Measurements from ENCODE around the gene NKX3-2.

NKX3-2 gene

DNA sequence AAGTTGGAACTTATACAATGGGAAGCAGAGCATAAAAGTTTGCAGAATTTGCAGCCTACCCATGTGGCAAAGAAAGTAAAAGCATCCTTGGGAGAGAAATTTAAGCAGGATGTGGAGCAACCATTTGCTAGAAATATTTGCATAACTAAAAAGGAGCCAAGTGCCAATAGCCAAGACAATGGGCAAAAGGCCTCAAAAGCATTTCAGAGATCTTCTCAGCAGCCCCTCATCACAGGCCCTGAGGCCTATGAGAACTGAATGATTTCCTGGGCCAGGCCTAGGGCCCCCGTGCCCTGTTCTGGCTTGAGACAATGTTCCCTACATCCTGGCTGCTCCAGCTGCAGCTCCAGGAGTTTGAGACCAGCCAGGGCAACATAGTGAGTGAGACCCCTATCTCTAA, 34.9 kb downstream of the NKX3-2 start:
- Histone ChIP-seq H3K9me3 (ENCODE audit: insufficient read depth, low read depth, low read length) (no peaks in the 10 kb centered on the region), H3K4me3 (ENCODE audit: low read length, poor library complexity, severe bottlenecking) (no peak overlapping the region), H2AFZ (ENCODE audit: low read length) (no peak overlapping the region), H3F3A (ENCODE audit: low read depth) (no peaks in the 10 kb centered on the region), H3K27me3 (ENCODE audit: insufficient read depth, low read length, poor library complexity, severe bottlenecking) (no peaks in the 10 kb centered on the region), H3K9me2 (replicated peaks; ENCODE audit: low read depth, low read length) (no peaks in the 10 kb centered on the region), H4K20me1 (ENCODE audit: insufficient read depth, low read length, poor library complexity, severe bottlenecking) (no peaks in the 10 kb centered on the region), H3K4me1 (ENCODE audit: insufficient read depth, low read length, poor library complexity, severe bottlenecking) (peaks cover 5% of the 10 kb centered on the region), H3K79me2 (ENCODE audit: insufficient read depth, low read length) (no peaks in the 10 kb centered on the region), H3K4me2 (ENCODE audit: low read depth, low read length, poor library complexity, severe bottlenecking) (no peak overlapping the region), H3K36me3 (ENCODE audit: insufficient read depth, low read length) (no peaks in the 10 kb centered on the region), H3K9ac (ENCODE audit: low read depth, low read length, poor library complexity, severe bottlenecking) (no peak overlapping the region)
- no peak for TF ChIP-seq EZH2phosphoT487 (IDR thresholded peaks at IDR 0.05; ENCODE audit: borderline replicate concordance)
- TF ChIP-seq, protein P1, sequence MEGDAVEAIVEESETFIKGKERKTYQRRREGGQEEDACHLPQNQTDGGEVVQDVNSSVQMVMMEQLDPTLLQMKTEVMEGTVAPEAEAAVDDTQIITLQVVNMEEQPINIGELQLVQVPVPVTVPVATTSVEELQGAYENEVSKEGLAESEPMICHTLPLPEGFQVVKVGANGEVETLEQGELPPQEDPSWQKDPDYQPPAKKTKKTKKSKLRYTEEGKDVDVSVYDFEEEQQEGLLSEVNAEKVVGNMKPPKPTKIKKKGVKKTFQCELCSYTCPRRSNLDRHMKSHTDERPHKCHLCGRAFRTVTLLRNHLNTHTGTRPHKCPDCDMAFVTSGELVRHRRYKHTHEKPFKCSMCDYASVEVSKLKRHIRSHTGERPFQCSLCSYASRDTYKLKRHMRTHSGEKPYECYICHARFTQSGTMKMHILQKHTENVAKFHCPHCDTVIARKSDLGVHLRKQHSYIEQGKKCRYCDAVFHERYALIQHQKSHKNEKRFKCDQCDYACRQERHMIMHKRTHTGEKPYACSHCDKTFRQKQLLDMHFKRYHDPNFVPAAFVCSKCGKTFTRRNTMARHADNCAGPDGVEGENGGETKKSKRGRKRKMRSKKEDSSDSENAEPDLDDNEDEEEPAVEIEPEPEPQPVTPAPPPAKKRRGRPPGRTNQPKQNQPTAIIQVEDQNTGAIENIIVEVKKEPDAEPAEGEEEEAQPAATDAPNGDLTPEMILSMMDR (conservative IDR thresholded peaks at IDR 0.05; ENCODE audit: low read length): no peak

DNA sequence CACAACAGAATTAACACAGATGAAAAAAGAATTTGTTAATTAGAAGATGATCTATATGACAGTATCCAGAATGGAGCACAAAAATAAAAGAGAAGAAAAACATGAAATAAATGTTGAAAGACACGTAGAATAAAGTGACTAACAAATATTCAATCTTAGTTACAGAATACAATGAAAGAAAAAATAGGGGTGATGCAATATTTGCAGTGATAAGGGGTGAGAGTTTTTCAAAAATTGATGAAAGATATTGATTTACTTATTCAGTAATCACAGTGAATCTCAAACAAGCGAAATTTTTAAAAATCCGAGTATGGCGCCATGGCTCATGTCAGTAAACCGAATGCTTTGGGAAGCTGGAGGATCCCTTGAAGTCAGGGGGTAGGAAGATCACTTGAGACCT, 39.9 kb downstream of the NKX3-2 start:
- Histone ChIP-seq H3K36me3 (ENCODE audit: insufficient read depth, low read length) (no peaks in the 10 kb centered on the region), H3K9ac (ENCODE audit: low read depth, low read length, poor library complexity, severe bottlenecking) (no peak overlapping the region), H3F3A (ENCODE audit: low read depth) (no peaks in the 10 kb centered on the region), H4K20me1 (ENCODE audit: insufficient read depth, low read length, poor library complexity, severe bottlenecking) (no peaks in the 10 kb centered on the region), H3K79me2 (ENCODE audit: insufficient read depth, low read length) (no peaks in the 10 kb centered on the region), H2AFZ (ENCODE audit: low read length) (no peak overlapping the region), H3K4me1 (ENCODE audit: insufficient read depth, low read length, poor library complexity, severe bottlenecking) (peaks cover 5% of the 10 kb centered on the region), H3K9me2 (replicated peaks; ENCODE audit: low read depth, low read length) (no peaks in the 10 kb centered on the region), H3K9me3 (ENCODE audit: insufficient read depth, low read depth, low read length) (no peaks in the 10 kb centered on the region), H3K4me3 (ENCODE audit: low read length, poor library complexity, severe bottlenecking) (no peak overlapping the region), H3K4me2 (ENCODE audit: low read depth, low read length, poor library complexity, severe bottlenecking) (no peak overlapping the region), H3K27me3 (ENCODE audit: insufficient read depth, low read length, poor library complexity, severe bottlenecking) (no peaks in the 10 kb centered on the region)
- TF ChIP-seq EZH2phosphoT487 (IDR thresholded peaks at IDR 0.05; ENCODE audit: borderline replicate concordance): no peak
- TF ChIP-seq, protein P1 (conservative IDR thresholded peaks at IDR 0.05; ENCODE audit: low read length): no peak

DNA sequence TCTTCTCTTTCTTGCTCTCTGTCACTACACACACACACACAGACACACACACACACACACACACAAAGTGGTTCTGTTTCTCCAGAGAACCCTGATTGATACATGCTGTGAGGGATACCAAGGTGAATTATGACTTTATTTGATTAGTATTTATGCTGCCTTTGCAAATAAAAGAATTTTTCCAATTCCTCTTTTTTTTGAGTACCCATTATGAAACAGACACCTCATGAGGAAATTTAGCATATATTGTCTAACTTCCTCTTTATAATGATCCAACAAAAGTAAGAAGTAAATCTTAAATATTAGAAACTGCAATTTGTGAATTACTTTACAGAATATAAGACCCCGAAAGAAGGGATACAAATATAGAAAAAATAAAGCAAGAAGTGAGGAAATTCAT, 45.8 kb downstream of the NKX3-2 start:
- H2AFZ ChIP-seq (ENCODE audit: low read length): no peak overlapping the region
- peaks cover 2% of the 10 kb centered on the region; the same call in 1 of the 2 replicates for H3F3A ChIP-seq (ENCODE audit: low read depth)
- no peaks in the 10 kb centered on the region for H3K36me3 ChIP-seq (ENCODE audit: insufficient read depth, low read length)
- peaks cover 9% of the 10 kb centered on the region for H3K4me1 ChIP-seq (ENCODE audit: insufficient read depth, low read length, poor library complexity, severe bottlenecking)
- H3K4me2 ChIP-seq (ENCODE audit: low read depth, low read length, poor library complexity, severe bottlenecking): no peak overlapping the region
- TF ChIP-seq EZH2phosphoT487 (IDR thresholded peaks at IDR 0.05; ENCODE audit: borderline replicate concordance): no peak
- TF ChIP-seq, protein P1 (conservative IDR thresholded peaks at IDR 0.05; ENCODE audit: low read length): no peak
- H3K79me2 ChIP-seq (ENCODE audit: insufficient read depth, low read length): no peaks in the 10 kb centered on the region
- H4K20me1 ChIP-seq (ENCODE audit: insufficient read depth, low read length, poor library complexity, severe bottlenecking): no peaks in the 10 kb centered on the region
- no peaks in the 10 kb centered on the region for H3K9me2 ChIP-seq (replicated peaks; ENCODE audit: low read depth, low read length)
- H3K9me3 ChIP-seq (ENCODE audit: insufficient read depth, low read depth, low read length): no peaks in the 10 kb centered on the region
- H3K4me3 ChIP-seq (ENCODE audit: low read length, poor library complexity, severe bottlenecking): no peak overlapping the region
- no peaks in the 10 kb centered on the region for H3K27me3 ChIP-seq (ENCODE audit: insufficient read depth, low read length, poor library complexity, severe bottlenecking)
- no peak overlapping the region for H3K9ac ChIP-seq (ENCODE audit: low read depth, low read length, poor library complexity, severe bottlenecking)
